Anterior cingulate cortex (tissue), 58 donors: ENCODE results near the gene ATP5MC2.
"Not testable (repeated sequence)": the region's sequence is repeated elsewhere in the genome, so short reads cannot be mapped to it uniquely, and the experiment has no call there.

Experiments used
- DNase-seq, 58 donors: peaks; one replicate each; lab custom pipeline; 2025; lab: John Stamatoyannopoulos, UW

The ATP5MC2 gene

GRCh38 chr12:53657041-53657440, 18.8 kb downstream of the ATP5MC2 start:
- no peak for DNase-seq

GRCh38 chr12:53653595-53653994, 22.3 kb downstream of the ATP5MC2 start:
- no peak for DNase-seq

DNA sequence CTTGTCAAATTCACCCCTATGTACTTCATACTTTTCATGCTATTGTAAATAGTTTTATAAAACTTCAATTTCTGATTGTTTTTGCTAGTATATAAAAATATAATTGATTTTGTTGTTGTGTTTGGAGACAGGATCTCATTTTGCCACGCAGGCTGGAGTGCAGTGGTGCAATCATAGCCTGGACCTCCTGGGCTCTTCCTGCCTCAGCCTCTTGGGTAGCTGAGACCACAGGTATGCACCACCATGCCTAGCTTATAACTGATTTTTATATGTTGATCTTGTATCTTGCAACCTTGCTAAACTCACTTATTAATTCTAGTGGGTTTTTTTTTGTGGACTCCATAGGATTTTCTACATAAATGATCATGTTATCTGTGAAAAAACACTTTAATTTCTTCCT, 23.5 kb downstream of the ATP5MC2 start:
- no peak for DNase-seq

DNA sequence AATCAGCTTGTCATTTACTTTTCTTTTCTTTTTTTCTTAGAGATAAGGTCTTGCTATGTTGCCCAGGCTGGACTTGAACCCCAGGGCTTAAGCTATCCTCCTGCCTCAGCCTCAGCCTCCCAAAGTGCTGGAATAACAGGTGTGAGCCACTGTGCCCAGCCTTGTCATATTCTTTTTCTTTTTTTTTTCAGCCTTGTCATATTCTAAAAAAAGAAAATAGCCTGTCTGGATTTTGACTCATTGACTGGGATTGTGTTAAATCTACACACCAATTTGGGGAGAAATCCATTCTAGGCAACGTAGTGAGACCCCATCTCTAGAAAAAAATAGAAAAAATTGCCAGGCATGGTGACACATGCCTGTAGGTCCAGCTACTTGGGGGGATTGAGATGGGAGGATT, 24.1 kb downstream of the ATP5MC2 start:
- no peak for DNase-seq

GRCh38 chr12:53646300-53646699, 29.6 kb downstream of the ATP5MC2 start:
- DNase-seq, result not testable (repeated sequence)

- DNase-seq, result no peak
These were observed 30.7 kb downstream of the ATP5MC2 start for GRCh38 chr12:53645165-53645564.

DNA sequence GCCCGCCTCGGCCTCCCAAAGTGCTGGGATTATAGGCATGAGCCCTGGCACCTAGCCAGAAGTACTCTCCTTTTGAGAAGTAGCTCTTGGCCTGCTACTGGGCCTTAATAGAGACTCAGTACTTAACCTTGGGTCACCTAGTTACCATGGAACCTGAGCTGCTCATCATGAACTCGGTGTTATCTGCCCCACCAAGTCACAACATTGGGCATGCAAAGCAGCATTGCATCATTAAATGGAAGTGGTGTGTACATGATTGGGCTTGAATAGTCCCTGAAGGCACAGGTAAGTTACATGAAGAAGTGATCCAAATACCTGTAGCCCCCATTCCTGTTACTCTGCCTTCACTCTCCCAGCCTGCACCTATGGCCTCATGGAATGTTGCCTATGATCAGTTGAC, 31.8 kb downstream of the ATP5MC2 start:
- no peak for DNase-seq

DNA sequence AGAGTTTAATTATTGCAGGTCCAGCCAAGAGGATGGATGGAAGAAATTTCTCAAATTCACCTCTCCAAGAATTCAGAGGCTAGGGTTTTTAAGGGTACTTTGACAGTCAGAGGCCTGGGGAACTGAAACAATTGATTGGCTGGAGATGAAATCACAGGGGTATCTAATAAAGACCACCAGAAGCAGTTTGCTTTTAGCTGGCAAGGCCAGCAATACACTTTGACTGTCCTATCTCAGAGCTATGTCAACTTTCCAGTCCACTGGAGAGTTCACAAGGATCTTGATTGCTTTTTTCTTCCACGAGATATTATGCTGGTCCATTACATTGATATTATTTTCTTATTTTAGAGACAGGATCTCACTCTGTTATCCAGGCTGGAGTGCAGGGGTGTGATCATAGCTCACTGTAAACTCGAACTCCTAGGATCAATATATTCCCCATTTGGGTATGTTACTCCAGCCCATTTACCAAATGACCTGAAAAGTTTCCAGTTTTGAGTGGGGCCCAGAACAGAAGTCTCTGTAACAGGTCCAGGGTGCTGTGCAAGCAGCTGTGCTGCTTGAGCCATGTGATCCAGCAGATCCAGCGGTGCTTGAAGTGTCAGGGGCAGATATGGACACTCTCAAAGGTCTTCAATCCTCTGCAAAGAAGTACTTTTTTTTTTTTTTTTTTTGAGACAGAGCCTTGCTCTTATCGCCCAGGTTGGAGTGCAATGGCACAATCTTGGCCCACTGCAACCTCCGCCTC, 32.5 kb downstream of the ATP5MC2 start:
- no peak for DNase-seq

DNA sequence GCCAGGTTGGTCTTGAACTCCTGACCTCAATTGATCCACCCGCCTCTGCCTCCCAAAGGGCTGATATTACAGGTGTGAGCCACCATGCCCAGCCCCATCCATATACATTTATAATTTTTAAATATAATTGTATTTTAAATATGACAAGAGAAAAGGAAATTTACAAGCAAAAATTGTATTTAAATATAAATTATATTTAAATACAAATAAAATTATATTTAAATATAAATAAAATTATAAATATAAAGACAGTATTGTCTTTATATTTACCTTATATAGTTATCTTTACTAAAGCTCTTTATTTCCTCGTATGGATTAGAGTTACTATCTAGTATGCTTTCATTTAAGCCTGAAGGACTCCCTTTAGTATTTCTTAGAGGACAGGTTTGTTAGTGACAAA, 37.8 kb downstream of the ATP5MC2 start:
- DNase-seq, result no peak

GRCh38 chr12:53636641-53637040, 39.2 kb downstream of the ATP5MC2 start:
- DNase-seq, result no peak

- DNase-seq, result not testable (repeated sequence)
These were observed 40.2 kb downstream of the ATP5MC2 start for GRCh38 chr12:53635708-53636107.

- DNase-seq, result no peak
These were observed 44.2 kb downstream of the ATP5MC2 start for GRCh38 chr12:53631721-53632120.

- DNase-seq, result no peak
These were observed 48.0 kb downstream of the ATP5MC2 start for GRCh38 chr12:53627919-53628318.

- DNase-seq, result no peak
These were observed 49.1 kb downstream of the ATP5MC2 start for GRCh38 chr12:53626702-53627169.

DNA sequence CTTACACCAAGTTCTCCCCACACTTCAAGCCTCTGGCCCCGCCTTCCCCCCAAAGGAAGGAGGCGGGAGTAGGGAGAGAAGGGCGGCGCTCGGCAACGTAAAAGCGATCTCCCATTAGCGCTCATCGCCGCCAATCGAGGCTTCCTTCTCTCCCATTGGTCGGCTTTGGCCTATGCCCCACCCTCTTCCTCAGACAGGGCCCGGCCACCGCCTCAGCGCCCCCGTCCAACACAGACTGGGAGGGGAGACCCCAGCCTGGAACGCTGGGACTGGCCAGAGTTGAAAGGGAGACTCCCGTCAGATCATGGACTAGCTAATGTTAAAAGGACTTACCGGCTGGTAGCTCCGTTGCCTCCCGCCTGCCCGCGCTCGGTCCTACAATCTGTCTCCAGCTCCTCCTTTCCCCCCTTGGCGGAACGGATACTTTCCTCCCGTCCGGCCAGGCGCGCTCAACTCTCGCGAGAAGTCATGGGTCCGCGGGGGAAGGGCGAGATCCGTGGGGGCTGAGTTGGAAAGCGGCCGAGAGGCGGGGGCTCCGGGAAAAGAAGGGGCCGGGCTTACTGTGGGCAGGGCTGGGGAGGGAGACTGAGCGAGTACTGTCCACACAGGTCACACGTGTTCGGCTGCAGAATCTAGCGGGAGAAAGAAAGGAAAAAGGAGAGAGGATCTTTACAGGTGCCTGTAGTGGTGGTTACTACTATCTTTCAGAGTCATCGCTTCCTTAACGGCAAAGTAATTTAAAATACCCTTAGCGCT, 49.8 kb downstream of the ATP5MC2 start, which contains the start of gene ATF7:
TSS of gene ATF7 (minus strand) at position 437 of the 756 bp plus-strand sequence. CDS start 25,382 bp downstream, outside the sequence.
- peak; percentile 91 to 100 (median 98) for DNase-seq

DNA sequence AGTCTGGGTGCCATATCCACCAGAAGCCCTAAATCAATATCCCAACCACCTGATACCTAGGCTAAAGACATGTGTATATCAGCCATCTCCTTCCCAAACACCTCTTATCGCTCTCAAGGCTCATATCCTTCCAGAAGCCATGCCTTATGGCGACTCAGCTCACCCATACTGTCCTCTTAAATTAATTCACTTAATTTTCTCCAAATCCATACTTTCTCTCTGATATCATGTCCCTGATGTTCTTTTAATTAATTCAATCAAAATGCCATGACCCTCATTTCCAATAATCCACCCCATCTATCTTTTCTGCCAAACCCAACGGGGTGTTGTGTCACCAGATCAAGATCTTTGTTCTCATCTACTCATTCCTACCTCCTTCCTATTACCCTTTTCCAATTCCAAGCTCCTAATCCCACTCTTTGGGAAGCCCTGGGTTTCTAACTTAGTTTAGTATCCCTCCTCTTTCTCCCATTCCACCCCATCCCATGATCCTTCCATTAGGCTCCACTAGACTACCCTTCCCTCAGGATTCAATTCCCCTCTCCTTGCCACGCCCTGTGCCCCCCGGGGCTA, 50.4 kb downstream of the ATP5MC2 start:
- no peak for DNase-seq

DNA sequence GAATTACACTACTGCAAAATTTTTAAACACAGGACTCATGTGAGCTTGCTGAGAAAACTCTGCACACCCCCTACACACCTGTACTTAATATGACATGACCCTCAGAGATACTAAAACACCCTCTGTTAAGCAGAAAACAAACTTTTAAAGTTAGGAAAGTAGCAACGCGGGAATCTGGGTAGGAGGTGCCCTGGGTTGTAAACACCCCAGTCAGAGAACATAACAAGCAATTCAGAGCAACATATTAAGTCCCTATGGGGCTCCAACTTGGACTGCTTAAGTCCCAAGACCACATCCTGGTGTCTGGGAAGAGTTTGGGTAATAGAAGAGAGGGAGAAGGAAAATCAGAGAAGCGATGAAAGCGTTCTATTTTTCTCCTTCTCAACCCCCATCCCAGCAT, 50.9 kb downstream of the ATP5MC2 start:
- DNase-seq, result no peak

- no peak for DNase-seq
These were observed 51.4 kb downstream of the ATP5MC2 start for GRCh38 chr12:53624458-53624857.

GRCh38 chr12:53623548-53624385, 52.1 kb downstream of the ATP5MC2 start:
- peak in 19 of 58 donors; percentile 3 to 77 (median 19) for DNase-seq

GRCh38 chr12:53622724-53623123, 53.2 kb downstream of the ATP5MC2 start:
- DNase-seq, result no peak
